CD4-positive, alpha-beta T cell treated with Interleukin-12 subunit alpha and Interleukin-12 subunit beta, for 1 hour (primary cell): ENCODE results near the gene ABCG2.
"Not testable (repeated sequence)": the region's sequence is repeated elsewhere in the genome, so short reads cannot be mapped to it uniquely, and the experiment has no call there.

Experiments
- DNase-seq: peaks from one replicate; pipeline ENCODE4 v3.0.0-alpha.2; 2020

Gene ABCG2

DNA sequence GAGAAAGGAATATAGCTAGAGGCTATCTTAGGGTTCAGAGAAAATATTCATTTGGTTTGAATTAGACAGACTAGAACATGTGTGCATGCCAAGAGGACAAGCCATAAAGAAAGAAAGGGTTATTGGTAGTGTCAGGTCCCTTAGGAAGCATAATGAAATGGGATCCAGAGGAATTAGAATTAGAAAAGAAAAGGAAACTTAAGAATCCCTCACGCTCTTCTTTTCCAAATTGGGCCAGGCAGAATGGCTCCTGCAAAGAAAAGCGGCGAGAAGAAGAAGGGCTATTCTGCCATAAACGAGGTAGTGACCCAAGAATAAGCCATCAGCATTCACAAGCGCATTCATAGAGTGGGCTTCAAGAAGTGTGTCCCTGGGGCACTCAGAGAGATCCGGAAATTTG, 4.9 kb upstream of the ABCG2 start:
- DNase-seq: no peak

DNA sequence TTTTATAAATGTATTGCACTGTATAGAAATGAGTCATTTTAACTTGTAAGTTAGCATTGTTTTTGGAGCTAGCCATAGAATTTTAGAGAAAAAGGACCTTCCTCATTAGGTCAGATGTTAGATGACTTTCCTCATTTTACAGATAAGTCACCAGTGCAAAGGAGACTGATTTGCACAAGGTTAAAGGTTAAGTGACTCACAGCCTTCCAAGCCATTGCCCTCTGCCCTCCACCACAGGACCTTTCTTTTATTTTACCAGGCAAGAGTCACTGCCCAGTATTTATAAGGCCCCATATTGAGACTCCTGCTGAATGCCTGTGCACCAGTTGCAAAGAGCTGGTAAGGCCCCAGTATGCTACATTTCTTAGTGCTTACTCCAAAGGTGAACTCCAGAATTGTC, 4.2 kb upstream of the ABCG2 start:
- DNase-seq: no peak

DNA sequence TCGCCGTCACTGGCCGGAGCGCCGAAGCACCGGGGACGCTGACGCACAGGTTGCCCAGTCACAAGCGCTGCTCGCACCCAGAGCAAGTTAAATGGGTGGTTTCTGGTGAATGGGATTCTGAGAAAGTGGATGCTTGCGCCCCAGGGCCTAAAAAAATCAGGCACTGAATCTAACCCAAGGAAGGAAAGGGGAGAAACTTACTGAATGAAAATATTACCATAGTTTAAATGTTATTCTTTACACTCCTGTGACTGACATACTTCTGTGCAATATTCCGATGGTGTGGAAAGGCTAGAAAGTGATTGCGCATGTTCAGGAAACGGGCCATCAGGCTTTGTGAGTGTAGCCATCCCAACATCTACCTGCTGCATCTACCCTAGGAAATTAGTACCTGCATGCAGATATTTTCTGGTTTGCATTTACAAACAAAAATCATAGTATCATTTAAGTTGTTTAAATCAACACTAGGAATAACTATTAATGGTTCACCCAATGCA, 838 bp upstream of the ABCG2 start:
- DNase-seq: no peak

DNA sequence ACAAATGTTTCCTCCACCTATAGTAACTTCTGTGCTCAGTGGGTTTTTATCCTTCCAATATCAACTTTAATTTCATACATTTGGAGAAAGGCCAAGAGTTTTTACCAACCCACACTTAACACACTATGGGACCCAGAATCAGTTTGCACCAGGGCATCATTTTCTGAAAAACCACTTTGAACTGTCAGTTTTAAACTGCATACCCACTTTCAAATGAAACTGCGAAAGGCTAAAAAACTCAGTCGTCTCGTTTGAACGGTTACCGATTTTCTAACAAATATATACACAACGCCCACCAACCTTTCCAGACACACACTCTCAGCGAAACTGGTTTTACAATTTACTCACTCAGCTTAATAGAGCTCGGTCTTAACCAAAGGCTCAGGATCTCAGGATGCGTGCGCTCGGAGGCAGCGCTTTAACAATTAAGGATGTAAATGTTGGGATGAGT, 376 bp downstream of the ABCG2 start:
- DNase-seq: no peak

DNA sequence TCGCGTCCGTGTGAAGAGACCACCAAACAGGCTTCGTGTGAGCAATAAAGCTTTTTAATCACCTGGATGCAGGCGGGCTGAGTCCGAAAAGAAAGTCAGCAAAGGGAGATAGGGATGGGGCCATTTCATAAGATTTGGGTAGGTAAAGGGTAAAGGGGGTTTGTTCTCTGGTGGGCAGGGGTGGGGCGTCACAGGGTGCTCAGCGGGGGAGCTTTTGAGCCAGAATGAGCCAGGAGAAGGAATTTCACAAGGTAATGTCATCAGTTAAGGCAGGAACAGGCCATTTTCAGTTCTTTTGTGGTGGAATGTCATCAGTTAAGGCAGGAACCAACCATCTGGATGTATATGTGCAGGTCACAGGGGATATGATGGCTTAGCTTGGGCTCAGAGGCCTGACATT, 6.1 kb downstream of the ABCG2 start:
- not testable (repeated sequence) for DNase-seq

DNA sequence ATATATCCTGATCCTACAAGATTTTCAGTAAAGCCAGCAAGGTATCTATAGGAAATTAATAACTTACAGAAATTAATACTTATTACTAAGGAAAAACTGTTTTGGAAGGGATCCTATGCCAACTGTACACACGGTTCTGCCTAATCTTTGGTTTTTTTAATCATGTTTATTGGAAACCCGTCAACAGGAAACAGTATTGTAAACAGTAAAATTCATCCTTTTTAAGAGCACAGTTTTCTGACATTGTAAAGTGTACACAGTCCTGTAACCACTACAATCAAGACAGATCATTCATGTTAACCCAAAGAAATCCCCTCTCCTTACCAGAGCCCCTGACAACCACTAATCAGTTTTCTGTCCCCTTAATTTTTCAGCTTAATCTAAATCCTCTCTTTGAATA, 9.9 kb downstream of the ABCG2 start:
- DNase-seq: no peak

DNA sequence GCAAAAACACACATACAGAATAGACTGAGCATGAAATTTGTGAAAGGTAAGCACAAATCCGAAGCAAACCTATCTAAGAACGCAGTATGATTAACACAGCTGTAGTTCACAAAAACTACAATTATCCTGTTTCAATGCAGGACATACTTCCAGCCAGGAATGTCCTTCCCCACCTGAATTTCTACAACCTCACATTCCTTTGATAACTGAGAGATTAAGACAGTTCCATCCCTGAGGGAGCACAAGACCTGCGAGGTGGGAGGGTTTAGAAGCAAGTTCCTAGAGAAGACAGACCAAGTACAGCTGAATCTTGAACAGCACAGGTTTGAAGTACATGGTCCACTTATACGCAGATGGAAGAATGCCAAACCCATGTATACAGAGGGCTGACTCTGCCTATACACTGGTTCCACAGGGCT, 10.6 kb downstream of the ABCG2 start:
- DNase-seq: no peak

DNA sequence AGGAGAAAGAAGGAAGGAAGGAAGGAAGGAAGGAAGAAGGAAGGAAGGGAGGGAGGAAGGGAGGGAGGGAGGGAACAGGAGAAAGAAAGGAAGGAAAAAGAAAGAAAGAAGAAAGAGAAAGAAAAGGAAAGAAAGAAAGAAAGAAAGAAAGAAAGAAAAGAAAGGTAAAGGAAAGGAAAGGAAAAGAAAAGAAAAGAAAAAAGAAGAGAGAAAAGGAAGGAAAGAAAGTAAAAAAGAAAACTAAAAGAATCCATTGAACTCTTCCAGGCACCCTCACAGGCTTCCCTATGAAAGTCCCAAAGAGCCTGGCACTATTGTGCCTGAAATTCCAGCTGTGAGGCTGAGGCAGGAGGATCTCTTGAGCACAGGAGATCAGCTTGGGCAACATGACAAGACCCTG, 11.5 kb downstream of the ABCG2 start:
- DNase-seq: no peak

DNA sequence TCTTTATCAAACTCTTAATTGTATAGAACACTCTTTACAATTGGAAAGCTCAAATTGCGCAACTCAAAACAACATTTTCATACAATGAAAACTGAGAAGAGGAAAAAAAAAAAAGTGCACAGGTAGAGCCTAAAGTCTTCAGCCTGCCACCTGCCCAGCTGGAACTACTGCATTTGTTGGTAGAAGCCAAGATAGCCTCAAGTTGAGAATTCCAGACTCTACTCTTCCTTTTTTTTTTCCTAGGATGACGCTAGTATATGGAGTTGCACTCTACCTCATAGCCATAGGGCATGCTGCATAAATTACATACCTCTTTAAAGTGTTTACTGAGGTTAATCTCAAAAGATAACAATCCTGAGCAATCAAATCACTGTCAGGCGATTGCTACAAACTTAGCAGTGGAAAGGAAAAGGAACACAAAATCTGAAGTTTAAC, 13.6 kb downstream of the ABCG2 start:
- DNase-seq: no peak

DNA sequence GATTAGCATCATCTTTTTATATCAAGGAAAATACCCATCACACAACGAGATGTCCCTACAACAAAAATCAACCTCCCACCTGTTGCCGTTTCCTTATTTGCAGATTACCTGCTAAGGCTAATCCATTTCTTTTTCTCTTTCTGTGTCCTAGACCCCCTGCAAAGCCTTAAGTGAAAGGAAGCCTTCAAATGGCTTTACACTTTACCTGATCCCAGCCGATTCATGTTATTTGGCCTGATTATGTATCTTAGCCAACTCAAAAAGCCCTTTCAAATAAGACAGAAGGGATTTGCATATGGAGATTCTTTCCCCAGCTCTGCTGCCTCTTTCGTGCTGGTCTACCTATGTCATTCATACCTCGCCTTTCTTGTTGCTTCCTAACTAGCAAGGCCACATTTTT, 14.4 kb downstream of the ABCG2 start:
- DNase-seq: no peak

DNA sequence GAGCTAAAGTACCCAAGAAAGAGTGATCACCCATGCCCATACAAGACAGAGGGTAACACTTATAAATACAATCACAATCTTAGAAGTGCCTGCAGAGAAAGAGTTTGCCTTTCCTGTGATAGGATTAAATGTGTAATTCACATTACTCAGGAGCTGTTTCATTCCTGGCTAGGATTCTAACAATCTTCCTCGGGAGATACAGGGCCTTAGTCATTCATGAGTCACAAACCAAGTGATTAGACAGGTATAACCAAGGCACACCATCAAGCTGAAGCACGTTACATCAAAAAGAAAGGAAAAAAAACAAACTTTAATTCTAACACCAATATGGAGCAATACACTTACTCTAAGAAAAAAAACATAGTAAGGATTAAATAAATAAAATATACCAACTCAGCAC, 14.9 kb downstream of the ABCG2 start:
- DNase-seq: no peak

DNA sequence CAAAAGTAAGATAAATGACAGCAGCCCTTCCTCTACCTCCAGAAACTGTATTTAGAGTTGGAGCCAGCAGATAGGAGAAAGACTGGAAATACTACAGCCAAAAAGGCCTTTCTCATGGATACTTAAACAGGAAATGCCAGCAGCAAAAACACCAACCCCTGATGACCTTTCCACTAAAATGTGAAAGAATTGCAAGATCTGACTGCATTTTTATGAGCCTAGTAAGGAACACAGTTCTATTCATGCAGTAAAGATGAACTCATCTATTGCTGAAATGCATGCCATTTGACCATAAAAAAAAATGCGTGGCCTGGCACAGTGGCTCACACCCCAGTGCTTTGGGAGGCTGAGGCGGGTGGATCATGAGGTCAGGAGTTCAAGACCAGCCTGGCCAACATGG, 19.9 kb downstream of the ABCG2 start:
- DNase-seq: no peak

DNA sequence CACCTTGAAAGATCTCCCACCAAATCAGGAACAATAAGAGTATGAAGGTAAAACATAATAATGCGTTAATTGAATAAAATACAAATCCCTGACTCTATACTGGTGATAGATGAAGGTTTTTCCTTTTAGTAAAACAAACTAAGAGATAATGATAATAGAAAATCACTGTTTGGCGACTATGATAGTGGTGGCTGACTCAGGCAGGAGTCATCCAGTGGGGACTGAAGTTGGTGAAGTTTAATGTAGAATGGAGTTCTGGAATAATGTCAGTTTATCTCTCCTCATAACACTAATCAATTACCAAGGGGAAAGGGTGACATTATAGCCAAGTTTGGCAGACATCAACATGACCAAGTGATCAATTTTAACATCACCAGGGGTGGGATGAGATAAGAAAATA, 21.3 kb downstream of the ABCG2 start:
- DNase-seq: no peak

DNA sequence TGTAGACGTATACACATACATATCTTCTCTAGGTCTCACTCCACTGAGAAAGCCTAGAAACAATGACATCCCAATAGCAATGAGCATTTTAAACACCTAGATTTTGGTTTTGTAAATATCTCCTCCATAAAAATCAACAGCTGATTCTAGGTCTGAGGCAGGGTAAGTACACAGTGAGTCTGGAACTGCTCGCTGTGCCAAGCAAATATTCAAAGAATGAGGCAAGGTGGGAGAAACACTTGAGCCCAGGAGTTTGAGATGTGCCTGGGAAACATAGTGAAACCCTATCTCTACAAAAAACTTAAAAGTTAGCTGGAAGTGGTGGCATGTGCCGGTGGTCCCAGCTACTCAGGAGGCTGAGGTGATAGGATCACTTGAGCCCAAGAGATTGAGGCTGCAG, 22.2 kb downstream of the ABCG2 start:
- no peak for DNase-seq

DNA sequence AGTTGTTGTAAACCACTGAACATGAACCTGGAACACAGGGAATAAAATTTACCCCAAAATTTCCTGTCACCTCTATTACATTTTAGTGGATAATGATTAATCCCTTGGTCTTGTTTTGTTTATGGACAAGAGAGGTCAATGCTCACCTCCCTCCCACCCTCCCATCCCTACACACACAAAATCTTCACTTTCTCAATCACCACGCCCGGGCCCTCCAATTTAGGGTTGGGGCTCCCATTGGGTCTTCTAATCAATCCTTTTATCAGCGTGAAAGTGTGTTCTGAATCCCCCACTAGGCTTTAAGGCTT, 23.1 kb downstream of the ABCG2 start:
- no peak for DNase-seq

DNA sequence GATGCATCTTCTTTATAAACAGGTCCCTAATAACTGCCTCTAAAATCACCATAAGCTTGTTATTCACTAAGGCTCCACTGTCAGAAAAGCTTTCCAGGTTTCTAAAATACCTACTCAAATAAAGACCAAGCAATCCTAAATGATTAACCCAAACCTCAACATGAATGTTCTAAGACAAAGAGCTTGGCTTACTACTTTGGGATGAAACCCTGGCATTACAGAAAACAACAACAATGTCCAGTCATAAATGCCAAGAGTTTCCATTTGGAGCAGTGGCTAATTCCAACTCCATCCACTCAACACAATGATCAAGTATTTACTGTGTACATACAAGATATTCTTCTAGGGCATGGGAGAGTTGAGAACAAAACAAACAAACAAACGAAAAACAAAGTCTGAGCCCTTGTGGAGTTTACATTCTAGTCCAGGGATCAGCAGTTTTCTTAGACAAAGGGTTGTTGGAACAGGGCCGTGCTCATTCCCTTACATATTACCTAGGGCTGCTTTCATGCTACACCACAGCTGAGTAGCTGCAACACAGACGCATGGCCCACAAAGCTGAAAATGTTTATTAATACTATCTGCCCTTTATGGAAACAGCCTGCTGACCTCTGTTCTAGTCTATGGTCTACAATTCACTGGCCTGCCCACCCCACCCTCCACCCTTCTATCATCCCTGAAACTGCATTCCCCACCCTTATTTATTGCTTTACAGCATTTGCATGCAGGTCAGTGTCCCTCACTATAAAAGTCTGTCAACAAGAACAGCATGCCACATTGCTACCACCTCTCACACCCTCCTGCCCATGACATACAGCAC, 23.7 kb downstream of the ABCG2 start:
- no peak for DNase-seq

DNA sequence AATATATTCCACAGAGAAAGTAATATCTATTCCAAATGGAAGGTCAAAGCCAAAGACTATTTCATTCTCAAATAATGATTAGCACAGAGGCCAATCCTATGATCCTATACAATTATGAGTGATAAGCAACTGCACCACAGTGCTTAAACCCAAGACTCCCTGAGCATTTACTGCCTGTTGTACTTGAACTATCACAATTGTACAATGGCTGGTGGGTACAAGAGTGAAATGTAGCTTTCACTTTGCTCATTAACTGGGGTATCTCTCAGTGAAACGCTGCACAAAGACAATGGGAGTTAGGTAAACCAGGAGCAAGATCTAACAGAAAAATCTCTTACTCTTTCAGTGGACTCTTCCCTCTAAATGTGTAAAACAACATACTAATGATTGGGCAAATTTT, 24.3 kb downstream of the ABCG2 start:
- DNase-seq: no peak

DNA sequence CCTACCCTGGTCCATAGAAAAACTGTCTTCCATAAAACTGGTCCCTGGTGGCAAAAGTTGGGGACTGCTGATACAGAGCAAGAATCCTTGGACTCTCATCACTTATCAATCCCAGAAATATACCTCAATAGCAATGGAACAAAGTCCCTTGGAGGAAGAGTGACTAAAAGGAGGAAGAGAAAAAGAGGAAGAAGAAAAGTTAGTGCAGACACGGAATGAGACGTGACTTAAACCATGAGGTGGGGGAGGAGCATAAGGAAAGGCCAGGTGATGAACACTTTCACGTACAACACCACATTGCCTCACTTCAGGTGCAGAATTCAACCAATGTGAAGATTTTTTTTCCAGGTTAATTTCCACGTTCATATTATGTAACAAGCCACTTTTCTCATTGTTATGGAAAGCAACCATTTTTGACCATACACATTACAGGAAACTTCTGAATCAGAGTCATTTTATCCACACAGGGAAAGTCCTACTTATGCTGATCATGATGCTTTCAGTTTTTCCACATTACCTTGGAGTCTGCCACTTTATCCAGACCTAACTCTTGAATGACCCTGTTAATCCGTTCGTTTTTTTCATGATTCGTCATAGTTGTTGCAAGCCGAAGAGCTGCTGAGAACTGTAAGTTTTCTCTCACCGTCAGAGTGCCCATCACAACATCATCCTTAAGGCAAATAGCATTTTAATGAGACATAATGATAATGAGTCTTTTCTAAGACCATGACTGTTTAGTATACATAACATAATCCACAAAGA, 27.7 kb downstream of the ABCG2 start:
- no peak for DNase-seq

DNA sequence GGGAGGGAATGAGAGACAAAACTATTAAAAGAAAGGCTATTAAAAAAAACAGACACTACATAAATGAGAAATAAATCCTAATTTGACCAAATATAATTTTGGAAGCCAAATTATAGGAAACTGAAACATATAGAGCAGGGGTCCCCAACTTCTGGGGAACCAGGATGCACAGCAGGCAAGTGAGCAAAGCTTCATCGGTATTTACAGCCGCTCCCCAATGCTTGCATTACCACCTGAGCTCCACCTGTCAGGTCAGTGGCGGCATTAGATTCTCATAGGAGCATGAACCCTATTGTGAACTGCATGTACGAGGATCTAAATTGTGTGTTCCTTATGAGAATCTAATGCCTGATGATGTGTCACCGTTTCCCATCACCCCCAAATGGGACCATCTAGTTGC, 28.4 kb downstream of the ABCG2 start:
- no peak for DNase-seq

DNA sequence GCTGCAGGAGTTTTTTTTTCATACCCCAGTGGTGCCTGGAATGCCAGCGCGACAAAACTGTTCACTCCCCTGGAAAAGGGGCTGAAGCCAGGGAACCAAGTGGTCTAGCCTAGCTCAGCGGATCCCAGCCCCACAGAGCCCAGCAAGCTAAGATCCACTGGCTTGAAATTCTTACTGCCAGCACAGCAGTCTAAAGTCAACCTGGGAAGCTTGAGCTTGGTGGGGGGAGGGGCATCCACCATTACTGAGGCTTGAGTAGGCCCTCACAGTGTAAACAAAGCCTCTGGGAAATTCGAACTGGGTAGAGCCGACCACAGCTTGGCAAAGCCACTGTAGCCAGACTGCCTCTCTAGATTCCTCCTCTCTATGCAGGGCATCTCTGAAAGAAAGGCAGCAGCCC, 36.2 kb downstream of the ABCG2 start:
- DNase-seq: not testable (repeated sequence)

DNA sequence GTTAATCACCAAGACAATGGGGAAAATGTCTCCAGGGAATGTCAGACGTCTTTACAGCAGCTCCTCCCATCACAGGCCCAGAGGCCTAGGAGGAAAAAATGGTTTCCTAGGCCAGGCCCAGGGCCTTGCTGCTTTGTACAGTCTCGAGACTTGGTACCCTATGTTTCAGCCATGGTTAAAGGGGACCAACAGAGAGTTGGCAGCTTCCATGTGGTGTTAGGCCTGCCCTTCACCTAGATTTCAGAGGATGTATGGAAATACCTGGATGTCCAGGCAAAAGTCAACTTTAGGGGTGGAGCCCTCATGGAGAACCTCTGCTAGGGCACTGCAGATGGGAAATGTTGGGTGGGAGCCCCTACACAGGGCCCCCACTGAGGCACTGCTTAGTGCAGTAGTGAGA, 38.5 kb downstream of the ABCG2 start:
- no peak for DNase-seq

DNA sequence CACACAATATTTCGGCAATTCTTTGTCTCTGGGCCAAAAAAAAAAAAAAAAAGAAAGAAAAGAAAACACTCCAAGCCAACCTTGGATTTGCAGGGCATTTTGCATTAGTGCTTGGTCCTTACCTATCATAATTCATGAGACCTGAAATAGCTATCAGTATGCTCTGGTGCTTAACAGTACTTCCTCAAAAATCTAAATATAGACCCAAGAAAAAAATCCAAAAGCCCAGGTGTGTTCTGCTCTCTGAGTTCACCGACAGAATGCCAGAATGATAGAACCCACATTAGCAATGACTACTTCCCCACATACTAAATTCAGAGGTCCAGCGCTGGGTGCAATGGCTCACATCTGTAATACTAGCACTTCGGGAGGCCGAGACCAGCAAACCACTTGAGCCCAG, 42.9 kb downstream of the ABCG2 start:
- DNase-seq: no peak

DNA sequence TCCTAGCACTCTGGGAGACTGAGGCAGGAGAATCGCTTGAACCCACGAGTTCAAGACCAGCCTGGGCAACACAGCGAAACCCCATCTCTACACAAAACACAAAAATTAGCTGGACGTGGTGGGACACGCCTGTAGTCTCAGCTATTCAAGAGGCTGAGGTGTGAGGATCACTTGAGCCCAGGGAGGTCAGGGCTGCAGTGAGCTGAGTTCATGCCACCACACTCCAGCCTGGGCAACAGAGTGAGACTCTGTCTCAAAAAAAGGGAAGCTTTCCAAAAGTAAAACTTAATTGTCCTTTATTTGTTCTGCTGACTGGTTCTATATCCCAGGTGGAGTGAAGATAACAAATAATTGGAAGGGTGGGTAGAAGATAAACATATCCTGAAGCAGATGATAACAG, 45.6 kb downstream of the ABCG2 start:
- DNase-seq: no peak

DNA sequence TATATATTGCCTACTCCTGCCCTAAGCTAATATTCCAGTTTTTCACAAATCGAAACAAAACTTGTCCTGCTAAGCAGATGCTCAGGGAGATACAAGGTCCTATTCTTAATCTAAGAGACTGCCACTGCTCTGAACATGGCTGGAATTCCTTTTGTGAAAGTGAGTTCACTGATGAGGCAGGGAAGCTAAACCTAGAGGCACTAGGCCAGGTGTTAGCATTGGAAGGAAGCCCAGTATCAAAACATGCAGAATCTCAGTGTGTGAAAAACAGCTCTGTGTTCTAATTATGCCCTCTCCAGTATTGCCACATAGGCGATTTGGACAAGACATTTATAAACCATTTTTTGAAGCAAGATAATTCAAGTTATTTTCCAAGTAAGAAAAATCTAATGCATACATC, 47.6 kb downstream of the ABCG2 start:
- no peak for DNase-seq
